K562 (cell line): ENCODE data around the gene CFAP206. TPM values are rescaled to one million over a fixed set of nuclear protein-coding genes. Genes with fewer than 3 reads are reported as not detected.

Experiments used
- CBX1 ChIP-seq: sonication (generic); IDR thresholded peaks from 2 replicates; pipeline ENCODE4 v1.6.1; 2016; ENCODE audit warnings: antibody characterized with exemption, low read depth, mild to moderate bottlenecking
- CSDE1 ChIP-seq, 2 experiments: fragments of 450-650 bp; IDR thresholded peaks; 2 replicates each; pipeline ENCODE4 v1.6.1; 2016; ENCODE audit warnings: mild to moderate bottlenecking in 1 of 2
- CTCF ChIP-seq, 3 experiments: IDR thresholded peaks in 2 of 3; conservative IDR thresholded peaks in 1 of 3; 2 replicates each; pipeline ENCODE4 v1.5.1; 2011 to 2012; ENCODE audit warnings: low read length in 3 of 3, mild to moderate bottlenecking in 3 of 3, control low read depth in 2 of 3, improper control_type of control experiment in 1 of 3, inconsistent platforms in 1 of 3, low read depth in 1 of 3, mixed read lengths in 1 of 3, moderate library complexity in 1 of 3; ENCODE audit not compliant: insufficient read depth in 2 of 3
- FIP1L1 ChIP-seq: fragments of 200-400 bp; formaldehyde crosslinking; IDR thresholded peaks from 2 replicates; pipeline ENCODE4 v1.6.1; 2018; ENCODE audit warnings: mild to moderate bottlenecking, low read depth, low read length; ENCODE audit not compliant: poor library complexity, severe bottlenecking
- FOXJ3 ChIP-seq: sonication (generic); formaldehyde crosslinking; IDR thresholded peaks from 2 replicates; pipeline ENCODE4 v1.4.0; 2020; ENCODE audit warnings: mild to moderate bottlenecking, missing genetic modification reagents
- FOXO4 ChIP-seq: fragments of 450-650 bp; formaldehyde crosslinking; IDR thresholded peaks from 2 replicates; pipeline ENCODE4 v1.4.0; 2020; ENCODE audit warnings: mild to moderate bottlenecking, moderate library complexity
- FUS ChIP-seq: fragments of 200-400 bp; formaldehyde crosslinking; optimal IDR thresholded peaks from 2 replicates; pipeline ENCODE3; 2017; ENCODE audit warnings: low read depth, low read length
- KDM1A ChIP-seq, 2 experiments: fragments of 450-650 bp; IDR thresholded peaks; 2 replicates each; pipeline ENCODE4 v1.6.1; 2016; ENCODE audit warnings: mild to moderate bottlenecking in 2 of 2
- L3MBTL2 ChIP-seq: fragments of 450-650 bp; IDR thresholded peaks from 2 replicates; pipeline ENCODE4 v1.6.1; 2016; ENCODE audit warnings: mild to moderate bottlenecking, moderate library complexity
- MAFG ChIP-seq: fragments of 450-650 bp; conservative IDR thresholded peaks from 2 replicates; pipeline ENCODE4 v1.6.1; 2016; ENCODE audit warnings: missing genetic modification characterization, missing compliant biosample characterization
- MBD2 ChIP-seq: sonication (generic); IDR thresholded peaks from 2 replicates; pipeline ENCODE4 v1.6.1; 2016; ENCODE audit warnings: low read depth, borderline replicate concordance
- PHB ChIP-seq: fragments of 250-450 bp; sonication (Bioruptor Pico); IDR thresholded peaks from 2 replicates; pipeline ENCODE4 v1.5.0; 2021
- POLR3G ChIP-seq: IDR thresholded peaks from 2 replicates; pipeline ENCODE4 v1.6.1; 2011; ENCODE audit not compliant: insufficient read length, insufficient replicate concordance; ENCODE audit errors: extremely low read depth
- SIN3A ChIP-seq, 2 experiments: fragments of 150-350 bp in 1 of 2; IDR thresholded peaks; 2 replicates each; pipeline ENCODE4 v1.6.1; 2011 to 2016; ENCODE audit warnings: borderline replicate concordance in 2 of 2, low read depth in 2 of 2, low read length in 2 of 2, mild to moderate bottlenecking in 2 of 2, moderate library complexity in 2 of 2; ENCODE audit not compliant: control insufficient read depth in 1 of 2
- ZBTB7A ChIP-seq: IDR thresholded peaks from 2 replicates; pipeline ENCODE4 v1.6.1; 2011; ENCODE audit warnings: low read depth, mild to moderate bottlenecking, low read length, moderate library complexity, borderline replicate concordance; ENCODE audit not compliant: control insufficient read depth
- ZNF23 ChIP-seq: fragments of 250-450 bp; sonication (Bioruptor Pico); IDR thresholded peaks from 2 replicates; pipeline ENCODE4 v1.4.0; 2020; ENCODE audit warnings: mild to moderate bottlenecking
- ZNF239 ChIP-seq: fragments of 250-450 bp; sonication (Bioruptor Pico); IDR thresholded peaks from 2 replicates; pipeline ENCODE4 v1.4.0; 2020; ENCODE audit warnings: mild to moderate bottlenecking
- ZNF41 ChIP-seq: fragments of 250-450 bp; sonication (Bioruptor Pico); conservative IDR thresholded peaks from 2 replicates; pipeline ENCODE4 v1.4.0; 2020; ENCODE audit warnings: mild to moderate bottlenecking
- ZNF444 ChIP-seq: fragments of 250-450 bp; sonication (Bioruptor Pico); IDR thresholded peaks from 2 replicates; pipeline ENCODE4 v1.4.0; 2020; ENCODE audit warnings: mild to moderate bottlenecking, moderate library complexity
- ZNF655 ChIP-seq: fragments of 250-450 bp; sonication (Bioruptor Pico); IDR thresholded peaks from 2 replicates; pipeline ENCODE4 v1.5.0; 2021
- ZNF717 ChIP-seq: fragments of 250-450 bp; sonication (Bioruptor Pico); IDR thresholded peaks from 2 replicates; pipeline ENCODE4 v1.5.0; 2021
- polyA plus RNA-seq, 8 experiments: library from polyadenylated mRNA; depleted of rRNA in 4 of 8; stranded (reverse) in 5 of 8; unstranded in 3 of 8; fragments of >200 nt; fragmentation: Nextera tagmentation in 2 of 8; fragmentation: Illumina TruSeq in 1 of 8; extraction: Ambion mirVana in 2 of 8; extraction: Trizol in 1 of 8; gene quantifications; 2 replicates each; pipeline versions ENCODE4 v1.2.1 to v1.2.3, GENCODE V29; 2011 to 2014; ENCODE audit warnings: inconsistent platforms in 1 of 8, missing spikeins in 1 of 8
- total RNA-seq, 7 experiments: library from RNA; depleted of rRNA in 6 of 7; stranded (reverse); fragments of >200 nt in 6 of 7; fragmentation: Illumina TruSeq in 2 of 7; extraction: Trizol in 2 of 7; gene quantifications; 2 replicates each; pipeline versions ENCODE4 v1.2.1 to v1.2.3, GENCODE V29; 2011 to 2021; ENCODE audit warnings: low replicate concordance in 1 of 7
- TF ChIP-seq, protein P1 (sequence below): fragments of 250-450 bp; sonication (Bioruptor Pico); IDR thresholded peaks from 2 replicates; pipeline ENCODE4 v1.5.0; 2021; ENCODE audit warnings: mild to moderate bottlenecking, borderline replicate concordance

Gene CFAP206
- total and polyA plus RNA-seq, 9 of the 15 experiments (the other 6 are each of a cell fraction or from before 2014, with no cell fraction given), result 0.06 to 0.33 (median 0.18) TPM; not detected in 2

DNA sequence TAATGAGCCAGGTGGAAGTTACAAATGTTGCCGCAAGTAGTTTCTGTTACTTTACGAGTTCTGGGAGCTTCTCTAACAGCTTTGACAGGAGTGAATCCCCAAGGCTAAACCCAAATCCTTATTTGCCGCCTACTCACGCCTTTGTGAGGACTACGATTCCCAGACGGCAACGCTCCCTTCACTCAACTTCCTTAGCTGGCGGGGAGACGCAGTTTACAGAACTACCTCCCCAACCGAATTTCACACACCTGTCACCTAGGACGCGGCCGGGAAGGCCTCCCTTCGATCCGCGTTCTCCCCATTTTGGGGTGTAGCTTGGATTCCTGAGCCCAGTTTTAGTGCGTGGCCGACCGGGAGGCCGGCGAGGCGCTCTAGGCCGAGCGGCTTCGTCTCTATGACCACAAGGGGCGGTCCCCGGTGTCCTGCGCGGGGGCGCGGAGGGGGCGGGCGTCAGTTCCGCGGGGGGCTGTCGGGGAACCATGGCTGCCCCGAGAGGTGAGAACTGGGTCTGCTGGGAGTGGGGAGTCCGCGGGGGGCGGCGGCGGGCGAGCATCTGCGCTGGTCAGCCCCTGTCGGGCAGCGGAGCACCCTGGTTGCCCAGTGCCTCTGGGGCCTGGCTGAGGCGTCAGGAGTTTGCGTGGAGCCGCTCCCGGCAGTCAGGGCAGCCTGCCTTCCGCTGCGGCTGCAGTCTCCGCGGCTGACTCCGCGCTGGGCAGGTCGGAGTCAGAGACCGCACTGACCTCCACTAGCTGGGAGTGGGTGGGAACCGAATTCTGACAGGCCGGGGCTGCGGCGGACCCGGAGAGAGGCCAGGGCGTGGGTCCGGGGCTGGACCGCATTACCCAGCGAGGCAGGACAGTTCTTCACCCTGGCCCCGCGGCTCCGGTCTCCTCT is 65.0 kb downstream of the CFAP206 start, which contains the start of gene SLC35A1 (continued):
- no peak for TF ChIP-seq ZNF717
- no peak for TF ChIP-seq CTCF (IDR thresholded peaks at IDR 0.05 in 2 of 3, conservative IDR thresholded peaks at IDR 0.05 in 1 of 3; ENCODE audit: insufficient read depth in 2 of 3, low read depth in 1 of 3, low read length in 3 of 3)
- peak; percentile 82 for TF ChIP-seq ZBTB7A
- no peak for TF ChIP-seq ZNF655 (CRISPR knock-in tag)
- no peak for TF ChIP-seq FOXO4
- no peak for TF ChIP-seq ZNF41
- TF ChIP-seq FIP1L1, result no peak
- TF ChIP-seq FUS, result no peak
- TF ChIP-seq ZNF23 (CRISPR knock-in tag), result no peak
- no peak for TF ChIP-seq MAFG
- TF ChIP-seq, protein P1, sequence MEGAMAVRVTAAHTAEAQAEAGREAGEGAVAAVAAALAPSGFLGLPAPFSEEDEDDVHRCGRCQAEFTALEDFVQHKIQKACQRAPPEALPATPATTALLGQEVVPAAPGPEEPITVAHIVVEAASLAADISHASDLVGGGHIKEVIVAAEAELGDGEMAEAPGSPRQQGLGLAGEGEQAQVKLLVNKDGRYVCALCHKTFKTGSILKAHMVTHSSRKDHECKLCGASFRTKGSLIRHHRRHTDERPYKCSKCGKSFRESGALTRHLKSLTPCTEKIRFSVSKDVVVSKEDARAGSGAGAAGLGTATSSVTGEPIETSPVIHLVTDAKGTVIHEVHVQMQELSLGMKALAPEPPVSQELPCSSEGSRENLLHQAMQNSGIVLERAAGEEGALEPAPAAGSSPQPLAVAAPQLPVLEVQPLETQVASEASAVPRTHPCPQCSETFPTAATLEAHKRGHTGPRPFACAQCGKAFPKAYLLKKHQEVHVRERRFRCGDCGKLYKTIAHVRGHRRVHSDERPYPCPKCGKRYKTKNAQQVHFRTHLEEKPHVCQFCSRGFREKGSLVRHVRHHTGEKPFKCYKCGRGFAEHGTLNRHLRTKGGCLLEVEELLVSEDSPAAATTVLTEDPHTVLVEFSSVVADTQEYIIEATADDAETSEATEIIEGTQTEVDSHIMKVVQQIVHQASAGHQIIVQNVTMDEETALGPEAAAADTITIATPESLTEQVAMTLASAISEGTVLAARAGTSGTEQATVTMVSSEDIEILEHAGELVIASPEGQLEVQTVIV, result no peak
- TF ChIP-seq MBD2, result peak; percentile 67; the same call in 1 of the 2 replicates
- TF ChIP-seq CSDE1 (IDR thresholded peaks at IDR 0.05), result no peak
- TF ChIP-seq SIN3A (IDR thresholded peaks at IDR 0.05; ENCODE audit: borderline replicate concordance in 2 of 2, control insufficient read depth in 1 of 2, low read depth in 2 of 2, low read length in 2 of 2), result peak in 1 of 2 experiments; percentile 40; a peak in 1 of 4 replicates
- no peak for TF ChIP-seq ZNF444 (CRISPR knock-in tag)
- no peak for TF ChIP-seq POLR3G
- no peak for TF ChIP-seq CBX1
- no peak for TF ChIP-seq L3MBTL2
- no peak for TF ChIP-seq FOXJ3 (CRISPR knock-in tag)
- TF ChIP-seq PHB (CRISPR knock-in tag), result no peak
- TF ChIP-seq ZNF239 (CRISPR knock-in tag), result no peak
- TF ChIP-seq KDM1A (IDR thresholded peaks at IDR 0.05), result no peak
